Stimulated activated CD4-positive, alpha-beta T cell treated with anti-CD3 and anti-CD28 coated beads, Interleukin-1b, Interleukin-23, amount 100 ng/mL, for 48 hours (primary cell): ENCODE data around the gene PRKCZ.

Experiments
- DNase-seq: peaks from one replicate; pipeline ENCODE4 v3.0.0-alpha.2; 2020

PRKCZ gene

DNA sequence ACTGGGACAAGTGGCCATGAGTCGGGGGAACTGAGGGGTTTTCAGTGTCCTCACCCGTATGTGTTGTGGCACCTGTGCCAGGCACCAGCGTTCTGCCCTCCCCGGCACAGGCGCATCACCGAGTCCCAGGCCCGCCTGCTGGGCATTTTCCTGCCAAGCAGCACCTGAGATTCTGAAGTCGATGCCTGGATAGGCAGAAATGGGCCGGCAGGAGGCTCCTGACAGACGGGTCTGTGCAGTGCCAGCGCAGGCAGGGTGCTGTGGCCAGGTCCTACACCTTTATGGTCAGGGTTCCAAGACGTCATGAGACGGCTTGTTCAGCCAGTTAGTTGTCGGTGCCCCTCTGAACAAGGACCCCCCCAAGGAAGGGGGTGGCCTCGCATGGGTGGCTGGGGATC lies 133.7 kb downstream of the PRKCZ start:
- no peak for DNase-seq

DNA sequence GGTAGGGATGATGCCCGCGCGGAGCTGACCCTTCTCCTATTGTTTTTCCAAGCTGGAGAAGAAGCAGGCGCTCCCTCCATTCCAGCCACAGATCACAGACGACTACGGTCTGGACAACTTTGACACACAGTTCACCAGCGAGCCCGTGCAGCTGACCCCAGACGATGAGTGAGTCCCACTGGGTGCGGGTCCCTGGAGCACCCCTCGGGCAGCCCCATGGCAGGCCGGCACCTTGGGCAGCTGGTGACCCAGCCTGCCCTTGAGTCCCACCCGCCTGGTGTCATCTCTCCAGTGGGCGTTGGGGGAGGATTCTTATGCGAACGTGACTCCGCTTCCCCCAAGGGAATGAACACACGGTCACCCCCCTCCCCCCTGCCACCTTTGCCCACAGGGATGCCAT lies 134.3 kb downstream of the PRKCZ start:
- DNase-seq, result no peak

DNA sequence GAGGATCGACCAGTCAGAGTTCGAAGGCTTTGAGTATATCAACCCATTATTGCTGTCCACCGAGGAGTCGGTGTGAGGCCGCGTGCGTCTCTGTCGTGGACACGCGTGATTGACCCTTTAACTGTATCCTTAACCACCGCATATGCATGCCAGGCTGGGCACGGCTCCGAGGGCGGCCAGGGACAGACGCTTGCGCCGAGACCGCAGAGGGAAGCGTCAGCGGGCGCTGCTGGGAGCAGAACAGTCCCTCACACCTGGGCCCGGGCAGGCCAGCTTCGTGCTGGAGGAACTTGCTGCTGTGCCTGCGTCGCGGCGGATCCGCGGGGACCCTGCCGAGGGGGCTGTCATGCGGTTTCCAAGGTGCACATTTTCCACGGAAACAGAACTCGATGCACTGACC lies 134.7 kb downstream of the PRKCZ start:
- DNase-seq, result no peak

- no peak for DNase-seq
These were observed 136.0 kb downstream of the PRKCZ start for GRCh38 chr1:2185880-2186855.

- DNase-seq, result no peak
These were observed 136.7 kb downstream of the PRKCZ start for GRCh38 chr1:2186901-2187300.

DNA sequence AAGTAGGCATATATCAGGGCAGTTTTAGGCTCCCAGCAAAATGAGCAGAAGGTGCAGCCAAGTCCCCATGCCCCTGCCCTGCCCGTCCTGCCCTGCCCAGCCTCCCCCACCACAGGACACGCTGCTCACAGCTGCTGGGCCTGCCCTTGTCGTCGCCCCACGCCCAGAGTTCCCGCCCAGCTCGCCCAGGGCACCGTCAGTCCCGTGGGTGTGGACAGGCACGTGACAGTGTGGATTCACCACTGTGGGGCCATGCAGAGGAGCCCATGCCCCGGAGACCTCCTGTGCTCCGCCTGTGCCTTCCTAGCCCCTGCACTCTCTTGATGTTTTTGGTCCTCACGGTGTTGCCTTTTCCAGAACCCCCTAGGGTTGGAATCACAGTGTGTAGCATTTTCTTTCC lies 137.4 kb downstream of the PRKCZ start:
- DNase-seq, result no peak

GRCh38 chr1:2188336-2188735 lies 138.1 kb downstream of the PRKCZ start:
- no peak for DNase-seq

GRCh38 chr1:2189459-2190425 lies 139.5 kb downstream of the PRKCZ start:
- DNase-seq, result peak; percentile 89

- DNase-seq, result no peak
These were observed 140.3 kb downstream of the PRKCZ start for GRCh38 chr1:2190491-2190976.

DNA sequence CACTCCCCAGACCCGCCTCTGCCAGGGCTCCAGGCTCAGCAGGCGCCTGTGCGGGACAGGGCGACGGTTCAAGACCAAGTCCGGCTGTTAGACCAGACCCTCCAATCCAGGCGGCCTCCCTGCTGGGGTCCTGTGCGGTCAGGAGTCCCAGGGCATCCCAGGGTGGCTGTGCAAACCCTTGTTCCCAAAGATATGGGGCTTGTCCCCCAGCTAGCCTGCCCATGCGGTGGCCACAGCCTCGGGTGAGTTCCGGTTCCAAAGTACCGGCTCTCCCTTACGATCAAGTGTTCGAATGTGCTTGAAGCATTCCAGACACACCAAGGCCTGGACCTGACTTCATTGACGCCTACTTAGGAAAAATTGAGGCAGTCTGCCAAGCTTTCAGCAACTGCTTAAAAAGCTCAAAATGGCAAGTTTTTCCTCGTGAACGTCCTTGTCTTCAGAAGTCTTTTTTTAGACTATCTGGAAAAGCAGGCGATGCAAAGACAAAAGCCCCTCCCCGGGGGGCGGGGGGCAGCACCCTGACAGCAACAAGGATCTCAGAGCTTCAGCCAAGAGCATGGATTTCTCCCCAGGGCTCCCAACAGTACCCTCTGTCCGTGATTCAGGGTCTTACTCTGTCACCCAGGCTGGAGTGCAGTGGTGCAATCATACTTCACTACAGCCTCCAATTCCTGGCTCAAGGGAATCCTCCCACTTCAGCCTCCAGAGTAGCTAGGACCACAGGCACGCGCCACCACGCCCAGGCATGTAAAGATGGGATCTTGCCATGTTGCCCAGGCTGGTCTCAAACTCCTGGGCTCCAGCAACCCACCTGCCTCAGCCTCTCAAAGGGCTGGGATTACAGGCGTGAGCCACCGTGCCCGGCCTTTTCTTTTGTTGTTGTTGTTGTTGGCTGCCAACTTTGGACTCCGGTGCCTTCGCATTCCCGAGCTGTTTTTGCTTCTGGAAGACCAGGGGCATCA lies 142.1 kb downstream of the PRKCZ start:
- DNase-seq, result no peak

GRCh38 chr1:2193514-2194281 lies 143.5 kb downstream of the PRKCZ start:
- no peak for DNase-seq

GRCh38 chr1:2194319-2194897 lies 144.2 kb downstream of the PRKCZ start, which contains the start of gene FAAP20:
Gene FAAP20, minus strand, starts transcription at chr1:2194772. Its CDS starts 23 bp downstream, at chr1:2194749.
- peak; percentile 68 for DNase-seq

DNA sequence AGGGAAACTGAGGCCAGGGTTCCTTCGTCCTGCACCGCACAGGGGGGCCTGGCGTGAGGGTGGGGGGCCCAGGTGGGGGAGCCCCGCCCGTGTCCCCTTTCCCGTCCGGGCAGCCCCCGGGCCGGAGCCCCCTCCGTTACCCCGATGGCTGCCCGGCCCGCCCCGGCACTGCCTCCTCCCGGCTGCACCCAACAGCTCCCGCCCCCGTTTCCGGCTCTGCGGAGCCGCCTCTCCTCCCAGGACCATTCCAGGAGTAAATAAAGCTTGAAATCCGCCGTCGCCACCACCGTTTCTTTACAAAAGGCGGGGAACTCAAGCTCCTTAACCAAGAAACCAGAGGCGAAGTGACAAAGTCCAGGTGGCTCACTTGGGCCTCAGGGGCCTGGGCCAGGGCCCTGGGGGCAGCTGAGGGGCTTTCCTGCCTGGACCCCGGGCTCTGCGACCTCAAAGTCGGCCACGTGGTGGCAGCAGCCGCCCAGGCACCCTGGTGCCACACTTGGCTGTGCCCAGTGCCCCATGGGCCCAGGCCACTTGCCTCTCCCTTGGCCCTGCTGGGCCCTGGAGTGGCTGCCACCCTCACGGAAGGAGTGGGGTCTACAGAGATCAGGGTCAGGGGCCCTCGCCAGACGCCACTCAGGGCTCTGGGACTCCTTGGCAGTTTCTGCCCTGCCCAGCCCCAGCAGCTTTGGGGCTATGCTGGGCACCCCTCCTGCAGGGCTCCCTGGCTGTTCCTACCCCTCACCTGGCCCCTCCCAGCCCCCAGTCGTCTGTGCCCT lies 144.9 kb downstream of the PRKCZ start:
- DNase-seq, result peak; percentile 88

GRCh38 chr1:2195785-2196184 lies 145.6 kb downstream of the PRKCZ start:
- no peak for DNase-seq

- no peak for DNase-seq
These were observed 146.9 kb downstream of the PRKCZ start for GRCh38 chr1:2196901-2197638.

DNA sequence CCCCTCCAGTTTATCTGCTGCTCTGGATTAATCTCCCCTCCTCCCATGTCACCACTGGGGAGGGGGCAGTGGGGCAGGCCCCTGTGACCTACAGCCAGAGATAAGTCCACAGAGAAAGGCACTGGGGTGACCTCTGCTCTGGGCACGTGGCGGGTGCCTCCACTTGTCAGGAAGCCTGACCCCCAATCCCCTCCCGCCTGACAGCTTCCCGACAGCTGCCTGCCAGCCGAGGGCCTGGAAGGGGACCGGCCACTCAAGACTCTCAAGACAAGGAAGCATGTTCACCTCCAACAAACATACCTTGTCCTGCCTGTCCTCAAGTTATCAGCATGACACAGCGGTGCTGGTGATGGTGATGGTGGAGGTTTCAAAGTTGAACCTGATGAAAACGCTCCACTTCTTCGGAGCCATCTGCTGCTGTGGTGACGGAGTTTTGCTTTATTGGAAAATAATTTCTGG lies 147.5 kb downstream of the PRKCZ start:
- no peak for DNase-seq

DNA sequence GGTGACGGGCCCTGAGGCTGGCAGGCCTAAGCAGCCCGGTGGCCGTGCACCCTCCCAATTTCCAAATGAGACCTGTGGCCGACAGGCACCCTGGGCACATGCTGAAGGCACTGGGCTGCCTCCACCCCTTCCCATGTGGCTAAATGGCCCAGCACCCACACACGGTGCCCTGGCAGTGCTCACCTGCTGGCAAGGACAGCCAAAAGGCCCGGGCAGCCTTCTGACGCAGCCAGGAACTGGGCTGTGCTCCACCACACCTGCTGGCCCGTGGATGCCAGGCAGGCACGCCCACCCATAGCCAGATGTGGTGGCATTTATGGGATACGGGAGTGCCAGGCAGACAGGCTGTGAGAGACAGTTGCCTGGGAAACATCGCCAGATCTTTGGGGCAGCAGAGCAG lies 148.4 kb downstream of the PRKCZ start:
- no peak for DNase-seq

- DNase-seq, result peak; percentile 87
These were observed 149.0 kb downstream of the PRKCZ start for GRCh38 chr1:2199042-2199810.
